RWPE1 (cell line): Measurements from ENCODE around the gene ARMC2.

ENCODE experiments used
- CTCF ChIA-PET: fragments of 350-600 bp; sonication (Branson Sonifier 250); formaldehyde crosslinking; extraction: SDS; loops from one replicate; lab custom pipeline; 2021; lab: Yijun Ruan, JAX
- POLR2A ChIA-PET: fragments of 400-600 bp; formaldehyde crosslinking; extraction: SDS; loops from one replicate; lab custom pipeline; 2020; ENCODE audit warnings: antibody characterized with exemption; ENCODE audit not compliant: low non-redundant PET; lab: Yijun Ruan, JAX
- DNase-seq: peaks from one replicate; pipeline ENCODE4 v3.0.0; 2012; ENCODE audit warnings: low spot score
- H3K27ac ChIP-seq: fragments of 450-650 bp; 2 replicates; pipeline ENCODE4 v1.5.1; 2017
- CTCF ChIP-seq: fragments of 450-650 bp; conservative IDR thresholded peaks from 2 replicates; pipeline ENCODE4 v1.5.1; 2017; ENCODE audit warnings: low read depth, mild to moderate bottlenecking

Gene ARMC2, protein sequence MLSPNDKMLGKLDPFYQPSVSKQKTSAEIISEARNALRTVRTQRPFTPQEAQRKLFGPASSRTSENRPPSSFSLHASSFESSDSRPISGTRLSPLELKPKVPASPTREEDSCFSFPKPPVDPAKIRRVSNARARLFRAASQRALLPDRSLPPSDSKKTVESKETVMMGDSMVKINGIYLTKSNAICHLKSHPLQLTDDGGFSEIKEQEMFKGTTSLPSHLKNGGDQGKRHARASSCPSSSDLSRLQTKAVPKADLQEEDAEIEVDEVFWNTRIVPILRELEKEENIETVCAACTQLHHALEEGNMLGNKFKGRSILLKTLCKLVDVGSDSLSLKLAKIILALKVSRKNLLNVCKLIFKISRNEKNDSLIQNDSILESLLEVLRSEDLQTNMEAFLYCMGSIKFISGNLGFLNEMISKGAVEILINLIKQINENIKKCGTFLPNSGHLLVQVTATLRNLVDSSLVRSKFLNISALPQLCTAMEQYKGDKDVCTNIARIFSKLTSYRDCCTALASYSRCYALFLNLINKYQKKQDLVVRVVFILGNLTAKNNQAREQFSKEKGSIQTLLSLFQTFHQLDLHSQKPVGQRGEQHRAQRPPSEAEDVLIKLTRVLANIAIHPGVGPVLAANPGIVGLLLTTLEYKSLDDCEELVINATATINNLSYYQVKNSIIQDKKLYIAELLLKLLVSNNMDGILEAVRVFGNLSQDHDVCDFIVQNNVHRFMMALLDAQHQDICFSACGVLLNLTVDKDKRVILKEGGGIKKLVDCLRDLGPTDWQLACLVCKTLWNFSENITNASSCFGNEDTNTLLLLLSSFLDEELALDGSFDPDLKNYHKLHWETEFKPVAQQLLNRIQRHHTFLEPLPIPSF

DNA sequence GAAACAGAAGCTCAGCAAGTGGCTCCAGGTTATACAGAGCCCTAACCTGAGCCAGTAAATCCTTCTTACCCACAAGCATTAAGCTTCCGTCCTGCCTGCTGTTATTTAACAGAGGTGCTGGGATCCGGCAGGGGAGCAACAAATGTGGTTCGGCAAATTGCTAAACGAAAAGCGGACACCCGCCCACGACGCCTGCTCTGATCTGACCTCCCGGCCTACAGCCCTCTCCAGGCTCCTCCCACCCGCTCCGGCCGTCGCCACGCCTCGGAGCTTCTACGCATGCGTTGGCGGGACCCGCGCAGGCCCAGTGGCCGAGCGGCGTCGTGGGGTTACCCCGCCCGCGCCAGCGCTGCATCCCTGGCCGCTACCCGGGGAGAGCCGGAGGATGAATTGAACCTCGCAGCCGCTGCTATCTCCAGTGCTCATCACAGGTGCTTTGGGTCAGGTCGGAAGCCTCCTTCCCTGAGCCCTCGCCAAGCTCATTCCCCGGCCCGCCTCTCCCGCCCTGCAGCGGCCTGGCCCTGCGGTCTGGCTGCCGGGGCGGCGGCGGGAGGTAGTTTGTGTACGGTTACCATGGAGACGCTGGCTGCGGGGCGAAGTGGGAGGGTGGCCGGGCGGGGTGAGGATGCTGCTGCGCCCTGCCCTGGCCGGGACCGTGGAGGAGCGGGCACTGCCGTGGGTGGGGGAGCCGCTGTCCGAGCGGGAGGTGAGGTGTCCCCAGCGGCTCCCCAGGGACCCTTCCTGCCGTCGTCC, at the start of gene ARMC2:
Gene ARMC2, plus strand, starts transcription at position 307 of the 753 bp plus-strand sequence. CDS start 5,846 bp downstream, outside the sequence.
- H3K27ac ChIP-seq: peak within 1 kb of the TSS; percentile 76
- ChIA-PET CTCF (interaction anchor here (0.9 to 1.6 kb wide), 3 partner anchors 45 to 306 kb away, joined by 3 to 6 read pairs (median 4); no protein-coding TSS in a partner anchor), POLR2A (interaction anchor here (0.6 to 0.7 kb wide), 2 partner anchors 33 to 290 kb away, joined by 3 to 4 read pairs; no protein-coding TSS in a partner anchor)
- DNase-seq: peak; percentile 94
- TF ChIP-seq CTCF: no peak

DNA sequence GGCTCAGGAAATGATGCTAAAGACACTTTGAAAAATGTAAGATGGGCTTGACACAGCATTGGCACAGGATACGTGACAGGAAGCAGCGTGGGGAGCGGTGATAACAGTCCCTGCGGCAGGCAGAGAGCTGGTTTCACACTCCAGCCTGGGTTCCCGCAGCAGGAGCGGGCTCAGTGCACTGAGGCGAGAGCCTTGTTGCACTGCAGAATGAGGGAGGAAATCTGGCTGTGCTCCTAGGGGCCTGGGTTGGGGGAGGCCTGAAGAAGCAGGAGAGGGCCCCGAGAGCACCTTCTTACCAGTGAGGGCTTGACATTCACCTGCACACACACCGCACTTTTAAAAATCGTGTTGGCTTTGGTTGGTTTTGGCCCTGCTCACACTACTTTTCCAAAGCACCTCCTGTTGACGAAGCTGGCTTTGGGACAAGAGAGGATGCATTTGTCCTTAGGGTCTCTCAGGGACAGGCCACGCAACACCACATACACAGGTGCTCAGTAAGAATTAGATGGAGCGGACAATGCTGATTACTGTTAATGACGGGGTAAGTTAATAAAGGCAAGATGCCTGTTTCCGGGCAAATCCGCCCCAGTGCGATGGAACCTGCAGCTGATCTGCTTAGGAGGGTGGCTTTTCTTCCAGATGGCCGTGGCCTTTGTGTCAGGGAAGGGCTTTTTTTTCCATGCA, 49.4 kb upstream of the ARMC2 start:
- no peak for TF ChIP-seq CTCF
- CTCF ChIA-PET: interaction anchor here (0.6 kb wide), 1 partner anchor 104 kb away, joined by 3 read pairs; no protein-coding TSS in a partner anchor
- POLR2A ChIA-PET: no interaction called here
- DNase-seq: no peak
- H3K27ac ChIP-seq: no peak overlapping the region

GRCh38 chr6:108799354-108799717, 48.9 kb upstream of the ARMC2 start:
- ChIA-PET POLR2A (no interaction called here), CTCF (no interaction called here)
- H3K27ac ChIP-seq: no peak overlapping the region
- DNase-seq: no peak
- TF ChIP-seq CTCF: no peak

DNA sequence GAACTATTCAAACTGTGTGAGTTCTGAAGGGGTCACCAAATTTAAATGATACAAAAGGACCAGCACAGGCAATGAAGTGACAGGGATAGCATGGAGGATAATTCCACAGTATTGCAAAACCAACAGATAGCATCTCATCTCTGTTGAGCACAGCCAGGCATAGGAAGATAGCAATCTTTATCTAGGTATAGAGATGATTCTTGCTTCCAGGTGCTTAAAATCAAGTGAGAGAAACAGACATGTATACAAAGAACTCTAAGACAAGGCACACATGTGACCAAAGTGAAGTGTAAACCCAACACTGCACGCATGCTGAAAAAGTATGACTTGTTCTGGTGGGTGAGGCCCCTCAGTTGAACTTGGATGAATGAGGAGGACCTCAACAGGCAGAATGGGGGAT, 48.4 kb upstream of the ARMC2 start:
- TF ChIP-seq CTCF: no peak

DNA sequence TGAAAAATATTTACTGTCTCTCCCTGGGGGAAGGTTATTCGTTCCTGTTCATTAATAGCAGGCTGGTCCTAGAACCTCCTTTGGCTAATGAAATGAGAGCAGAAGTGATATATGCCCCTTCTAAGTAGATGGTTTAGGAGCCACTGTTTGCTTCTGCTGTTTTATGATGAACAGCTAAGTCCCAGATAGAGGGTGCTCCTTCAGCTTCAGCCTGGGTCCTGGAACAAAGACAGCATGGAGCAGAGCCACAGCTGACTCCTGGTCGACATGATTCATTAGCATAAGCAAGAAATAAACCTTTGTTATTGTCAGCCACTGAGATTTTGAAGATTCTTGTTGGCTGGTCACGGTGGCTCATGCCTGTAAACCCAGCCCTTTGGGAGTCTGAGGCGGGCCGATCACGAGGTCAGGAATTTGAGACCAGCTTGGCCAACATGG, 47.8 kb upstream of the ARMC2 start:
- ChIA-PET CTCF (no interaction called here), POLR2A (no interaction called here)
- H3K27ac ChIP-seq: no peak overlapping the region
- no peak for DNase-seq
- TF ChIP-seq CTCF: no peak

More for the DNA sequence above, 48.4 kb upstream of the ARMC2 start:
- no peak for DNase-seq
- no peak overlapping the region for H3K27ac ChIP-seq
- ChIA-PET CTCF (no interaction called here), POLR2A (no interaction called here)
